22Rv1 (cell line): ENCODE data around the gene OSBPL3.

Experiments used
- H3K27ac ChIP-seq: fragments of 450-650 bp; 2 replicates; pipeline ENCODE4 v1.5.1; 2017
- ZFX ChIP-seq: fragments of 450-650 bp; IDR thresholded peaks from 2 replicates; pipeline ENCODE4 v1.6.1; 2017; ENCODE audit warnings: antibody characterized with exemption, borderline replicate concordance
- TF ChIP-seq, protein P1 (sequence below): fragments of 450-650 bp; IDR thresholded peaks from 2 replicates; pipeline ENCODE4 v1.5.1; 2017; ENCODE audit warnings: mild to moderate bottlenecking

The OSBPL3 gene

DNA sequence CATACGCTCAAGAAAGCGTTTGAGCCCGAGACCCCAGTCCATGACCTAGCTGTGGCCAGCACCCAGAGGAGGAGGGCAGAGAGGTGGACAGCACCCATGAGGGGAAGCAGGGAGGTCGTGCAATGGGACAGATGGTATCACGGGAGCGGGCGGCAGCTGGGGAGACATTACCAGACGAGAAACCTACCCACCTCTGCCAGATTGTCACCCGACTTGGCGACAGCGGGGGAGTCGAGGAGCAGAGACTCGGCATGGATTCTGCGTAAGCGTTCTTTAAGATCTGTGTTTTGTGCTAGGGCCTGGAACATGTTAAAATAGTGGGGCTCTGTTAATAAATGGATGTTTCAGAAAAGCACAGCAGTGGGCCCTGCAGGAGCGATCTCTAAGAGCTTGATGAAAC, 131.1 kb downstream of the OSBPL3 start:
- H3K27ac ChIP-seq = no peak overlapping the region
- TF ChIP-seq, protein P1, sequence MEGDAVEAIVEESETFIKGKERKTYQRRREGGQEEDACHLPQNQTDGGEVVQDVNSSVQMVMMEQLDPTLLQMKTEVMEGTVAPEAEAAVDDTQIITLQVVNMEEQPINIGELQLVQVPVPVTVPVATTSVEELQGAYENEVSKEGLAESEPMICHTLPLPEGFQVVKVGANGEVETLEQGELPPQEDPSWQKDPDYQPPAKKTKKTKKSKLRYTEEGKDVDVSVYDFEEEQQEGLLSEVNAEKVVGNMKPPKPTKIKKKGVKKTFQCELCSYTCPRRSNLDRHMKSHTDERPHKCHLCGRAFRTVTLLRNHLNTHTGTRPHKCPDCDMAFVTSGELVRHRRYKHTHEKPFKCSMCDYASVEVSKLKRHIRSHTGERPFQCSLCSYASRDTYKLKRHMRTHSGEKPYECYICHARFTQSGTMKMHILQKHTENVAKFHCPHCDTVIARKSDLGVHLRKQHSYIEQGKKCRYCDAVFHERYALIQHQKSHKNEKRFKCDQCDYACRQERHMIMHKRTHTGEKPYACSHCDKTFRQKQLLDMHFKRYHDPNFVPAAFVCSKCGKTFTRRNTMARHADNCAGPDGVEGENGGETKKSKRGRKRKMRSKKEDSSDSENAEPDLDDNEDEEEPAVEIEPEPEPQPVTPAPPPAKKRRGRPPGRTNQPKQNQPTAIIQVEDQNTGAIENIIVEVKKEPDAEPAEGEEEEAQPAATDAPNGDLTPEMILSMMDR = no peak
- no peak for TF ChIP-seq ZFX

DNA sequence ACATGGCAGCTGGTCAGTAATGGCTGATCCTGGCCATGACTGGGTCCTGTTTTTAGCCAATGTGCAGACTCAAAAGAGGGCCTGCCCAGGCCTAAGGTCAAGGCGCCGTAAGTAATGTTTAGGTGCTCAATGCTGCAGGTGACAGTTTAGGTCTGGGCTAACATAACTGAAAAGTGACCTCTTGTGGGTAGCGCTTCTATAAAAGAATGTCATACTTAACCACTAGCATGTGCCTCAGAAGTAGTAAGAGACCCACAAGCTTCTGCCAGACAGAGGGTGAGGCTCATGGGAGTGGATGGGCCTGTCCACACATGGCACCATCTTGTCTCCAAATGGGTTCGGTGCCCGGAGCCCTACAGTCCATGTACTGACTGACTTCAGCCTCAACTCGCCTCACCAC, 132.2 kb downstream of the OSBPL3 start:
- TF ChIP-seq, protein P1 = no peak
- no peak for TF ChIP-seq ZFX
- H3K27ac ChIP-seq = no peak overlapping the region

DNA sequence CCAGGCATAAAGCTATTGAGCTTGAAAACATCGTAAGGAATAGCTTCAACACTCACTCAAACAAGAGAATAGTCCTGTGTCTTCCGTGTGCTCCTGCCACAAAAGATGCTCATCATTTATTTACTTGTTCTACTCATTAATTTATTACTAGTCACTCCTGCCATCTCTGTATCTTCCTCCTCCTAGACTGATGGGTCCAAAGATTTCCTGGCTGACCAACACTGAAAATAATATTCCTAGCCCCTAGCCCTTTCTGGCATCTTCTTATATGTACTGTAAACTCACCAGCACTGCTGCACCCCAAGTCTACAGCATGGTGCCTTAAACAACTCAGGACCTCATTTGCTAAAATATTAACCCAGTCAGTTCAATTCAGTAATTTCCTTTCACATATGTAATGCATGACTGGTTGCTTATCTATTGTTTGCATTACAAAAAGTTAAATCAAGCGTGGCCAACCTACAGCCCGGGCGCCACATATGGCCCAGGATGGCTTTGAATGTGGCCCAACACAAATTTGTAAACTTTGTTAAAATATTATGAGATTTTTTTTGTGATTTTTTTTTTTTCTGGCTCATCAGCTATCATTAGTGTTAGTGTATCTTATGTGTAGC, 136.1 kb downstream of the OSBPL3 start:
- H3K27ac ChIP-seq = no peak overlapping the region
- TF ChIP-seq, protein P1 = no peak
- TF ChIP-seq ZFX = no peak

DNA sequence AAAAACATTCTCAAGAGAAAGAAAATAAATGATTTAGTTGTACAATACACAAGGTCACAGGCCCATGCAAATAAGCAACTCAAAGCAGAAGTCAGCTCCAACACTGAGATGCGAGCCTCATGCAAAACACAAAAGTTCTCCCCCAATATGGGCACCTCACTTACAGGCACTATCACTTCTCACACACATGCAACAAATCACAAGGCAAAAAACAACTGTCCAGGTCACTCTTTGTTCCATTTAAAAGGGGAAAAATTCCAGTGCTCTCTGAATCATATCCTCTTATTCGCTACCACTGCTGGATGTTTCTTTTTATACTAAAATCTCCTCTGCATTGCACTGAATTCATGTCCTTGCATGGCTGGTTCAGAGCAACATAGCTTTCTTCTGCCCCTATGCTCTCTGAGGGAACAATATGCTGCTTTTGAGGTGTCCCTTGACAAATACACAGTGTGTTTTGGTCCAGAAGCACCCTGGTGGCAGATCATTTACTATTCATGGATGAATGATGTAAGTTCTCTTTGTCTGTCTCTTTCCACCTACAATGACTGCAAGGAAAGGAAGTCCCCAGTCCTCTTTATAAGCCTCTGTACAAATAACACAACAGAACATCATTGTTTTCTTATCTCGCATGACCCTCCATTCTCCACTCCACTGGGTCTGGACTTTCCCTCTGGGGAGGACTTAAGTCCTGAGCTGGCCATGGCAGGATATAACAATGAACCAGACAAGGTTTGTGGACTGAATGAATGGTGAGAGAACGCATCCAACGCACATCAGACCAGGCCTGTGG, 137.3 kb downstream of the OSBPL3 start:
- no peak for TF ChIP-seq ZFX
- TF ChIP-seq, protein P1 = no peak
- H3K27ac ChIP-seq = no peak overlapping the region

DNA sequence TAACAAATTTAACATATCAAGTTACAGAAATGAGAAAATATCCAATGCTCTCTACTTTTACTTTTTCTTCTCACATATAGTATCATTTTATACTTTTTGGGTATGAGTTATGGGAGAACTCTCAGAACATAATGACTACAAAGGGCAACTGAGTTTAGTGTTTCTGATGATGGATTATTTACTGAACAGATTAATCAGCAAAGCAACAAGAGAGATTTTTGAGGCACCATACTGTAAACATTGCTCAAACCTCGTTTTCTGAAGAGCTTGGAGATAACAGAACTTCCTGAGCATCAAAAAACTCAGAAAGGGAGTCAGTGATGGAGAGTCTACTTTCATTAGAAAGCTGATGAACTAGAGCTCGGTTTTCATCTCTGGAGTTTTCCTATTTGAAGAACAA, 137.9 kb downstream of the OSBPL3 start:
- no peak overlapping the region for H3K27ac ChIP-seq
- no peak for TF ChIP-seq ZFX
- TF ChIP-seq, protein P1 = no peak

DNA sequence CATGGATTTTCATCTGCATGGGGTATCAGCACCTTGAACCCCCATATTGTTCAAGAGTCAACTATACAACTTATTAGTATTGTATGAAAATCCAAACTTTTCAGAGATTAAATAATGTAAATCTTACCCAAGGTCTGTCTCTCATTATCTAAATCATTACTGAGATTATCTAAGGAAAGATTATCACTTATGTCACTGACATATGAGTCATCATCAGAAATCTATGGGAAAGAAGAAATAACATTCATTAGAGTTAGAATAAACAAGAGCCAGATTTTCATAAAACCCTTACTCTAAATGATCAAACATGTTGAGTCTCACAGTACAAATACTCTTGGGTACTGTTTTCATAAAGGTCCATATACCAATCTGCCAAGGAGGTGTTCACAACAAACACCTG, 139.4 kb downstream of the OSBPL3 start:
- no peak for TF ChIP-seq ZFX
- TF ChIP-seq, protein P1 = no peak
- no peak overlapping the region for H3K27ac ChIP-seq

DNA sequence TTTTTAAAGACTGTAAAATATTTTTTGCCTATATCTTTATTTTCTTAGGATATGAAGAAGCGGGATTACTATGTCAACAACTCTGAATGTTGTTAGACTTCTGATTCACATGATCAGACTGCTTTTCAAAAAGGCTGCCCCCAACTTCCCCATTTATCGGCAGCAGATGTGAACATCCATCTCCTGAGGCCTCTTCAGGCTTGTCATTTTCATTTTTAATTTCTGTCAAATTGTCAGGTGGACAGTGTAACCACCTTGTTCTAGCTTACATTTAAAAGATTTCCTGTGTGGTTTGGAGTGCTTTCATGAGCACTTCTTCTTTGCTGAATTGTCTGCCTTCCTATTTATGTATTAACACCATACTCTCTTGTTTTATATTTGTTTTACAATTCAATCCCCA, 143.9 kb downstream of the OSBPL3 start:
- TF ChIP-seq, protein P1 = no peak
- no peak for TF ChIP-seq ZFX
- no peak overlapping the region for H3K27ac ChIP-seq
